GM12878 (cell line): ENCODE measurements around the gene ADSL. TPM values are rescaled to one million over a fixed set of nuclear protein-coding genes. Genes with fewer than 3 reads are reported as not detected.
A peak's percentile ranks its signal among the peaks of the same experiment; 100 is the strongest.

Experiments
- ATAC-seq: fragments of 200-7000 bp; cut with Tn5 transposase; 3 replicates; pipeline ENCODE4 v1.9.1; 2020; ENCODE audit warnings: mild to moderate bottlenecking, moderate library complexity
- BruUV-seq: library from RNA; stranded (reverse); fragments of 400-500 nt; replicated peaks from 2 replicates; lab custom pipeline; 2021; lab: Mats Ljungman, UMichigan
- CTCF ChIA-PET: fragments of 300-600 bp; sonication (Branson Sonifier 250); formaldehyde crosslinking; extraction: SDS; loops from one replicate; lab custom pipeline; 2021; ENCODE audit warnings: inconsistent platforms; lab: Yijun Ruan, JAX
- POLR2A ChIA-PET: fragments of 350-600 bp; formaldehyde crosslinking; extraction: SDS; loops from one replicate; lab custom pipeline; 2021; ENCODE audit warnings: inconsistent platforms; lab: Charles Lee
- RAD21 ChIA-PET: fragments of 300-600 bp; sonication (Branson Sonifier 250); formaldehyde crosslinking; loops from one replicate; lab custom pipeline; 2023; ENCODE audit warnings: antibody characterized with exemption; ENCODE audit not compliant: unreplicated experiment; lab: Charles Lee
- SMC1A ChIA-PET: fragments of 300-600 bp; sonication (Branson Sonifier 250); formaldehyde crosslinking; loops from one replicate; lab custom pipeline; 2023; ENCODE audit not compliant: unreplicated experiment, uncharacterized antibody; lab: Charles Lee
- DNase-seq: peaks from one replicate; pipeline ENCODE4 v3.0.0-alpha.2; 2011; ENCODE audit warnings: low read depth, low spot score
- FAIRE-seq: peaks from 3 replicates; lab custom pipeline; 2011; peaks lifted over from hg19 to GRCh38; lab: Jason Lieb, UNC
- H2AFZ ChIP-seq: 2 replicates; pipeline ENCODE4 v1.6.0; 2011; ENCODE audit warnings: low read depth, low read length, control low read depth; ENCODE audit not compliant: control insufficient read depth
- H3K27ac ChIP-seq: 2 replicates; pipeline ENCODE4 v1.5.1; 2011; ENCODE audit warnings: control low read depth; ENCODE audit not compliant: control insufficient read depth, insufficient read depth
- H3K27me3 ChIP-seq, 2 experiments: replicated peaks in 1 of 2; 2 replicates each; pipeline versions ENCODE4 v1.6.0 to v1.6.1; 2011; ENCODE audit warnings: low read length in 1 of 2; ENCODE audit not compliant: control insufficient read depth in 2 of 2, insufficient read depth in 2 of 2
- H3K36me3 ChIP-seq, 2 experiments: 2 replicates each; pipeline ENCODE4 v1.5.1; 2011; ENCODE audit warnings: low read length in 1 of 2; ENCODE audit not compliant: control insufficient read depth in 2 of 2, insufficient read depth in 2 of 2
- H3K4me1 ChIP-seq: 2 replicates; pipeline ENCODE4 v1.6.1; 2011; ENCODE audit warnings: mild to moderate bottlenecking, low read length, moderate library complexity, mixed read lengths; ENCODE audit not compliant: control insufficient read depth, insufficient read depth
- H3K4me2 ChIP-seq: 2 replicates; pipeline ENCODE4 v1.6.0; 2011; ENCODE audit warnings: control low read depth; ENCODE audit not compliant: control insufficient read depth, insufficient read depth
- H3K4me3 ChIP-seq: fragments of 200-600 bp; sonication (generic); 2 replicates; pipeline ENCODE4 v1.5.1; 2016
- H3K79me2 ChIP-seq: 2 replicates; pipeline ENCODE4 v1.6.0; 2011; ENCODE audit warnings: low read length; ENCODE audit not compliant: control insufficient read depth, insufficient read depth
- H3K9ac ChIP-seq: 2 replicates; pipeline ENCODE4 v1.8.0; 2011; ENCODE audit warnings: low read length, control low read depth, mixed read lengths; ENCODE audit not compliant: control insufficient read depth, insufficient read depth
- H3K9me3 ChIP-seq: replicated peaks from 3 replicates; pipeline ENCODE4 v1.5.1; 2011; ENCODE audit warnings: mild to moderate bottlenecking, low read length; ENCODE audit not compliant: control insufficient read depth, insufficient read depth
- H4K20me1 ChIP-seq: 2 replicates; pipeline ENCODE4 v1.6.0; 2011; ENCODE audit not compliant: control insufficient read depth, insufficient read depth
- CBX5 ChIP-seq: sonication (generic); IDR thresholded peaks from 2 replicates; pipeline ENCODE4 v1.6.1; 2016; ENCODE audit warnings: low read depth, moderate library complexity, mild to moderate bottlenecking, inconsistent platforms
- GATAD2B ChIP-seq: fragments of 450-650 bp; conservative IDR thresholded peaks from 2 replicates; pipeline ENCODE4 v1.6.1; 2017; ENCODE audit warnings: low read depth, mild to moderate bottlenecking, moderate library complexity
- HDAC2 ChIP-seq: fragments of 200-600 bp; sonication (generic); IDR thresholded peaks from 2 replicates; pipeline ENCODE4 v1.6.1; 2017
- KDM1A ChIP-seq: fragments of 200-600 bp; sonication (generic); IDR thresholded peaks from 2 replicates; pipeline ENCODE4 v1.6.1; 2016; ENCODE audit warnings: borderline replicate concordance
- NR2C2 ChIP-seq: IDR thresholded peaks from 2 replicates; pipeline ENCODE4 v1.6.1; 2011; ENCODE audit warnings: borderline replicate concordance, low read depth; ENCODE audit not compliant: control insufficient read depth, insufficient read length
- POU2F2 ChIP-seq: IDR thresholded peaks from 3 replicates; pipeline ENCODE4 v1.6.1; 2011; ENCODE audit warnings: low read depth, mild to moderate bottlenecking, low read length, borderline replicate concordance
- RELB ChIP-seq: fragments of 450-650 bp; IDR thresholded peaks from 2 replicates; pipeline ENCODE4 v1.6.1; 2017; ENCODE audit warnings: low read depth, mild to moderate bottlenecking, moderate library complexity
- SKIL ChIP-seq: fragments of 450-650 bp; IDR thresholded peaks from 2 replicates; pipeline ENCODE4 v1.6.1; 2017; ENCODE audit warnings: mild to moderate bottlenecking, low read depth, inconsistent platforms; ENCODE audit not compliant: poor library complexity, severe bottlenecking
- SREBF2 ChIP-seq: IDR thresholded peaks from 2 replicates; pipeline ENCODE4 v1.6.1; 2012; ENCODE audit warnings: mild to moderate bottlenecking, low read length
- SRF ChIP-seq, 2 experiments: IDR thresholded peaks; 2 replicates each; pipeline ENCODE4 v1.6.1; 2011; ENCODE audit warnings: low read depth in 2 of 2, low read length in 2 of 2, mild to moderate bottlenecking in 1 of 2, moderate library complexity in 1 of 2
- ZBTB33 ChIP-seq: fragments of 450-650 bp; IDR thresholded peaks from 2 replicates; pipeline ENCODE4 v1.6.1; 2017; ENCODE audit warnings: mild to moderate bottlenecking
- ZNF384 ChIP-seq: IDR thresholded peaks from 2 replicates; pipeline ENCODE4 v1.6.1; 2012; ENCODE audit warnings: low read depth, mild to moderate bottlenecking, low read length, improper control_type of control experiment, borderline replicate concordance
- WGBS: methylation state at CpG from one replicate; pipeline ENCODE4 v1.1.6; 2016; ENCODE audit warnings: low lambda C conversion rate; ENCODE audit not compliant: insufficient replicate concordance, insufficient coverage; ENCODE audit errors: missing lambda C conversion rate; 5-methylcytosine and 5-hydroxymethylcytosine counted together
- in situ Hi-C: fragments of 300-500 bp; cut with MboI; formaldehyde crosslinking; loops from 9 replicates; pipeline ENCODE4 v1.14.3; 2018; ENCODE audit warnings: mixed read lengths
- intact Hi-C: fragments of 100-400 bp; cut with micrococcal nuclease; formaldehyde crosslinking; loops from one replicate; pipeline ENCODE4 v1.14.2; 2022; ENCODE audit not compliant: unreplicated experiment
- polyA plus RNA-seq, 11 experiments: library from polyadenylated mRNA; depleted of rRNA in 4 of 11; unstranded in 6 of 11; stranded (reverse) in 5 of 11; fragments of >200 nt; fragmentation: Nextera tagmentation in 4 of 11; fragmentation: Illumina TruSeq in 1 of 11; extraction: Ambion mirVana in 4 of 11; extraction: Trizol in 1 of 11; gene quantifications; 1 replicate in 1 of 11; 2 replicates in 10 of 11; pipeline versions ENCODE4 v1.2.1 to v1.2.3, GENCODE V29; 2011 to 2016; ENCODE audit warnings: inconsistent platforms in 2 of 11, missing spikeins in 2 of 11, low read depth in 1 of 11
- total RNA-seq, 4 experiments: library from RNA; depleted of rRNA in 3 of 4; stranded (reverse); fragments of >200 nt in 3 of 4; fragmentation: Illumina TruSeq in 1 of 4; extraction: Trizol in 1 of 4; gene quantifications; 2 replicates each; pipeline versions ENCODE4 v1.2.1 to v1.2.3, GENCODE V29; 2013 to 2021

ADSL gene
- total and polyA plus RNA-seq, 10 of the 15 experiments (the other 5 are each of a cell fraction or from before 2014, with no cell fraction given): 126 to 313 (median 143) TPM

- H3K9ac ChIP-seq: peak overlapping the region; percentile 2; the same call in 1 of the 2 replicates
- H3K4me1 ChIP-seq: peaks cover 44% of the 10 kb centered on the region
- H3K27me3 ChIP-seq: no peaks in the 10 kb centered on the region
- H3K27ac ChIP-seq: peak overlapping the region; percentile 71
- WGBS: 26% methylated on average over 13 of the region's 13 CpGs
- FAIRE-seq: no peak
- no peaks in the 10 kb centered on the region for H3K9me3 ChIP-seq
- ChIA-PET RAD21 (interaction anchor here (3.4 kb wide), 1 partner anchor 22 kb away, joined by 32 read pairs; no protein-coding TSS in a partner anchor), SMC1A (interaction anchor here (0.9 kb wide), 1 partner anchor 23 kb away, joined by 3 read pairs; no protein-coding TSS in a partner anchor), CTCF (interaction anchor here (0.7 to 2.9 kb wide), 4 partner anchors 15 to 75 kb away, joined by 3 to 10 read pairs (median 3); no protein-coding TSS in a partner anchor), POLR2A (interaction anchor here (0.6 to 1.1 kb wide), 2 partner anchors 13 to 69 kb away, joined by 3 to 5 read pairs; no protein-coding TSS in a partner anchor)
- H4K20me1 ChIP-seq: no peaks in the 10 kb centered on the region
- H3K4me3 ChIP-seq: peak overlapping the region; percentile 25; the same call in 1 of the 2 replicates
- TF ChIP-seq SRF (IDR thresholded peaks at IDR 0.05; ENCODE audit: low read depth in 2 of 2, low read length in 2 of 2) (no peak), POU2F2 (no peak), KDM1A (no peak), ZBTB33 (no peak), SREBF2 (no peak), HDAC2 (no peak), RELB (no peak), SKIL (no peak), NR2C2 (no peak), GATAD2B (no peak), CBX5 (no peak), ZNF384 (no peak)
- H3K79me2 ChIP-seq: peaks cover 1% of the 10 kb centered on the region
- no peak for DNase-seq
- H3K4me2 ChIP-seq: peak overlapping the region; percentile 83
- H3K36me3 ChIP-seq: peaks cover 15 to 45% of the 10 kb centered on the region in 2 experiments
- intact Hi-C loops: loop anchor here (2.0 kb wide), 1 partner anchor 23 kb away; no protein-coding TSS in a partner anchor
- in situ Hi-C loops: no loop called here
- no peak overlapping the region for H2AFZ ChIP-seq
- BruUV-seq: no TSS peak
- ATAC-seq: peak; percentile 12
These were observed 67.6 kb downstream of the ADSL start for GRCh38 chr22:40413873-40414272.
